Ovary (tissue), 3 donors: ENCODE data around the gene SLC39A11.

Experiments used
- CTCF ChIP-seq, 3 donors: fragments of 450-650 bp in 2 of 3; fragments of 200-600 bp in 1 of 3; IDR thresholded peaks; one replicate each; pipeline versions ENCODE4 v1.5.1 to v1.8.0; 2016 to 2022; ENCODE audit warnings: antibody characterized with exemption in 3 of 3, mild to moderate bottlenecking in 1 of 3
- EP300 ChIP-seq: sonication (generic); formaldehyde crosslinking; IDR thresholded peaks from one replicate; pipeline ENCODE4 v1.6.1; 2017; ENCODE audit warnings: antibody characterized with exemption
- POLR2A ChIP-seq: fragments of 450-650 bp; IDR thresholded peaks from one replicate; pipeline ENCODE4 v1.6.1; 2017; ENCODE audit warnings: antibody characterized with exemption, mild to moderate bottlenecking, moderate library complexity
- donor health status: DM: no; HTN: no; CAD: no.

- TF ChIP-seq CTCF (IDR thresholded peaks at IDR 0.05), result no peak
- no peak for TF ChIP-seq POLR2A
- TF ChIP-seq EP300, result no peak
Measured at GRCh38 chr17:73090396-73091202, 1.9 kb downstream of the SLC39A11 start.
